ENCODE data around the gene AQP10. TPM values are rescaled to one million over a fixed set of nuclear protein-coding genes. Genes with fewer than 3 reads are reported as not detected.
"Not testable (repeated sequence)": the region's sequence is repeated elsewhere in the genome, so short reads cannot be mapped to it uniquely, and the experiment has no call there.

Gene AQP10
- total RNA-seq, 3 donors from 2014 or later (not counting 1 experiment from before 2014, with no cell fraction given): 0.82 TPM; not detected in 2

DNA sequence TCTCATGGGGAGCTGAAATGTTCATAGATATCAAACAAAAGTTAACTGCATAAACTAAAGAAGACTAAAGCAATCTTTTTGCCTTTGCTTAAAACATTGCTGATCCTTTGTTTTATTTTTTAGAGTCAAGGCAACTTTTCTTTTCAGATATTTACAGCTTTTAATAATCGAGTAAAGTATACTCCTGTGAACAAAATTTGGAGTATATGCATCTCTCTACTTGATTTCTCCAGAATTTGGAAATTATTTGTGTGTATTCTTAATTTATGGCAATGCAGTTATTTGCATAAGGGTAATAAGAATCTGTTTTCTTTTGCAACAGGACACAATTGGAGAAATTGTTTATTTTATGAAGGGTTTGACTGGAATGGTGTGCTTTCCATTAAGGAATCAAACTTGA is 4.2 kb upstream of the AQP10 start:
- Histone ChIP-seq H3K27ac (ENCODE audit: low read length) (no peak overlapping the region), H3K36me3 (ENCODE audit: control insufficient read depth, insufficient read depth, low read length) (no peaks in the 10 kb centered on the region), H3K27me3 (ENCODE audit: control insufficient read depth, insufficient read depth, low read length) (no peaks in the 10 kb centered on the region), H3K9me3 (ENCODE audit: control insufficient read depth, insufficient read depth, low read length) (no peaks in the 10 kb centered on the region), H3K4me1 (ENCODE audit: control insufficient read depth, insufficient read depth, low read length) (no peaks in the 10 kb centered on the region), H3K4me3 (ENCODE audit: low read length) (no peak overlapping the region)
- DNase-seq (no peak), ATAC-seq (no peak)
- intact Hi-C loops (cut with micrococcal nuclease): no loop called here
- H3K27me3 Mint-ChIP-seq (ENCODE audit: low read depth in 2 of 2): peaks cover 13 to 25% of the 10 kb centered on the region in 2 donors
- H3K4me3 Mint-ChIP-seq: no peak overlapping the region
- TF ChIP-seq, protein P1, sequence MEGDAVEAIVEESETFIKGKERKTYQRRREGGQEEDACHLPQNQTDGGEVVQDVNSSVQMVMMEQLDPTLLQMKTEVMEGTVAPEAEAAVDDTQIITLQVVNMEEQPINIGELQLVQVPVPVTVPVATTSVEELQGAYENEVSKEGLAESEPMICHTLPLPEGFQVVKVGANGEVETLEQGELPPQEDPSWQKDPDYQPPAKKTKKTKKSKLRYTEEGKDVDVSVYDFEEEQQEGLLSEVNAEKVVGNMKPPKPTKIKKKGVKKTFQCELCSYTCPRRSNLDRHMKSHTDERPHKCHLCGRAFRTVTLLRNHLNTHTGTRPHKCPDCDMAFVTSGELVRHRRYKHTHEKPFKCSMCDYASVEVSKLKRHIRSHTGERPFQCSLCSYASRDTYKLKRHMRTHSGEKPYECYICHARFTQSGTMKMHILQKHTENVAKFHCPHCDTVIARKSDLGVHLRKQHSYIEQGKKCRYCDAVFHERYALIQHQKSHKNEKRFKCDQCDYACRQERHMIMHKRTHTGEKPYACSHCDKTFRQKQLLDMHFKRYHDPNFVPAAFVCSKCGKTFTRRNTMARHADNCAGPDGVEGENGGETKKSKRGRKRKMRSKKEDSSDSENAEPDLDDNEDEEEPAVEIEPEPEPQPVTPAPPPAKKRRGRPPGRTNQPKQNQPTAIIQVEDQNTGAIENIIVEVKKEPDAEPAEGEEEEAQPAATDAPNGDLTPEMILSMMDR (IDR thresholded peaks at IDR 0.05): no peak
- WGBS (ENCODE audit: insufficient coverage): no CpG with 5 or more reads among the region's 1 CpG
- H3K36me3 Mint-ChIP-seq: no peaks in the 10 kb centered on the region
- no peaks in the 10 kb centered on the region for H3K4me1 Mint-ChIP-seq
- H3K9me3 Mint-ChIP-seq: no peaks in the 10 kb centered on the region
- no peak overlapping the region for H3K27ac Mint-ChIP-seq

GRCh38 chr1:154318386-154318785 is 2.5 kb upstream of the AQP10 start:
- Mint-ChIP-seq H3K9me3 (no peaks in the 10 kb centered on the region), H3K36me3 (no peaks in the 10 kb centered on the region), H3K27ac (no peak overlapping the region), H3K4me3 (no peak overlapping the region), H3K27me3 (ENCODE audit: low read depth in 2 of 2) (peaks cover 13 to 25% of the 10 kb centered on the region in 2 donors), H3K4me1 (no peaks in the 10 kb centered on the region)
- Histone ChIP-seq H3K27ac (ENCODE audit: low read length) (no peak overlapping the region), H3K4me1 (ENCODE audit: control insufficient read depth, insufficient read depth, low read length) (no peaks in the 10 kb centered on the region), H3K27me3 (ENCODE audit: control insufficient read depth, insufficient read depth, low read length) (no peaks in the 10 kb centered on the region), H3K36me3 (ENCODE audit: control insufficient read depth, insufficient read depth, low read length) (no peaks in the 10 kb centered on the region), H3K4me3 (ENCODE audit: low read length) (no peak overlapping the region), H3K9me3 (ENCODE audit: control insufficient read depth, insufficient read depth, low read length) (no peaks in the 10 kb centered on the region)
- ATAC-seq (no peak), DNase-seq (no peak)
- intact Hi-C loops (cut with micrococcal nuclease): no loop called here
- TF ChIP-seq, protein P1 (IDR thresholded peaks at IDR 0.05): no peak
- WGBS (ENCODE audit: insufficient coverage): 96% methylated on average over 4 of the region's 4 CpGs

GRCh38 chr1:154321609-154321934 is 679 bp downstream of the AQP10 start:
- H3K27ac Mint-ChIP-seq; H3K4me3 ChIP-seq (ENCODE audit: low read length); ATAC-seq; H3K27me3 ChIP-seq (ENCODE audit: control insufficient read depth, insufficient read depth, low read length); H3K9me3 Mint-ChIP-seq; H3K27ac ChIP-seq (ENCODE audit: low read length); DNase-seq; H3K4me3 Mint-ChIP-seq; H3K36me3 ChIP-seq (ENCODE audit: control insufficient read depth, insufficient read depth, low read length); intact Hi-C loops (cut with micrococcal nuclease); H3K9me3 ChIP-seq (ENCODE audit: control insufficient read depth, insufficient read depth, low read length); H3K36me3 Mint-ChIP-seq: not testable (repeated sequence)
- H3K4me1 ChIP-seq (ENCODE audit: control insufficient read depth, insufficient read depth, low read length): peaks cover 17% of the 10 kb centered on the region
- peaks cover 8 to 21% of the 10 kb centered on the region in 2 donors for H3K4me1 Mint-ChIP-seq
- H3K27me3 Mint-ChIP-seq (ENCODE audit: low read depth in 2 of 2): peaks cover 10 to 25% of the 10 kb centered on the region in 2 donors

DNA sequence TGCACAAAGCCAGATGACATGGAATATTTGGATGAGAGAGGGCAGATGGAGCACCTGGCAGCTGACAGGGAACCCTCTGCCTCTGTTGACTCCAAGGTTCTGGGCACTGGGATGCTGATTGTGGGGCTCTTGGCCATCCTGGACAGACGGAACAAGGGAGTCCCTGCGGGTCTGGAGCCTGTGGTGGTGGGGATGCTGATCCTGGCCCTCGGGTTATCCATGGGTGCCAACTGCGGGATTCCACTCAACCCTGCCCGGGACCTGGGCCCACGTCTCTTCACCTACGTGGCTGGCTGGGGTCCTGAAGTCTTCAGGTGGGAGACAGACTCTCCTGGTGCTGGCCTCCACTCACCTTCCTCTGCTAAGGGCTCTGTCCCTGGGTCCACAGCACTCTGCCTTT is 2.6 kb downstream of the AQP10 start:
- Mint-ChIP-seq H3K4me1 (peaks cover 21 to 38% of the 10 kb centered on the region in 2 donors), H3K27me3 (ENCODE audit: low read depth in 2 of 2) (peaks cover 7 to 9% of the 10 kb centered on the region in 2 donors), H3K4me3 (no peak overlapping the region), H3K36me3 (no peaks in the 10 kb centered on the region), H3K27ac (no peak overlapping the region), H3K9me3 (no peaks in the 10 kb centered on the region)
- Histone ChIP-seq H3K9me3 (ENCODE audit: control insufficient read depth, insufficient read depth, low read length) (no peaks in the 10 kb centered on the region), H3K4me3 (ENCODE audit: low read length) (no peak overlapping the region), H3K27me3 (ENCODE audit: control insufficient read depth, insufficient read depth, low read length) (no peaks in the 10 kb centered on the region), H3K36me3 (ENCODE audit: control insufficient read depth, insufficient read depth, low read length) (no peaks in the 10 kb centered on the region), H3K4me1 (ENCODE audit: control insufficient read depth, insufficient read depth, low read length) (peaks cover 35% of the 10 kb centered on the region), H3K27ac (ENCODE audit: low read length) (no peak overlapping the region)
- intact Hi-C loops (cut with micrococcal nuclease): no loop called here
- WGBS (ENCODE audit: insufficient coverage): 93% methylated on average over 7 of the region's 7 CpGs
- DNase-seq: no peak
- TF ChIP-seq, protein P1 (IDR thresholded peaks at IDR 0.05): no peak
- ATAC-seq: no peak
